Glutamatergic neuron (in vitro differentiated cells): ENCODE results near the gene AUTS2. TPM values are rescaled to one million over a fixed set of nuclear protein-coding genes. Genes with fewer than 3 reads are reported as not detected.

Experiments
- DNase-seq: peaks from one replicate; pipeline ENCODE4 v3.0.0; 2022
- H3K27ac Mint-ChIP-seq: one replicate; pipeline ENCODE4 v1.8.0; 2020; ENCODE audit warnings: mild to moderate bottlenecking, mixed read lengths, inconsistent platforms; ENCODE audit not compliant: unreplicated experiment
- H3K27me3 Mint-ChIP-seq: one replicate; pipeline ENCODE4 v1.8.0; 2020; ENCODE audit warnings: mild to moderate bottlenecking, moderate library complexity, mixed read lengths, inconsistent platforms; ENCODE audit not compliant: unreplicated experiment
- H3K36me3 Mint-ChIP-seq: one replicate; pipeline ENCODE4 v1.8.0; 2020; ENCODE audit warnings: mild to moderate bottlenecking, mixed read lengths, inconsistent platforms; ENCODE audit not compliant: unreplicated experiment
- H3K4me1 Mint-ChIP-seq: one replicate; pipeline ENCODE4 v1.8.0; 2020; ENCODE audit warnings: mild to moderate bottlenecking, low read depth, mixed read lengths, inconsistent platforms; ENCODE audit not compliant: unreplicated experiment
- H3K4me3 Mint-ChIP-seq: one replicate; pipeline ENCODE4 v1.8.0; 2020; ENCODE audit warnings: mild to moderate bottlenecking, mixed read lengths, inconsistent platforms; ENCODE audit not compliant: unreplicated experiment
- H3K9me3 Mint-ChIP-seq: one replicate; pipeline ENCODE4 v1.8.0; 2020; ENCODE audit warnings: mild to moderate bottlenecking, moderate library complexity, mixed read lengths, inconsistent platforms; ENCODE audit not compliant: unreplicated experiment
- CTCF ChIP-seq: fragments of 200-600 bp; sonication (generic); IDR thresholded peaks from one replicate; pipeline ENCODE4 v1.5.0; 2021; ENCODE audit not compliant: partially characterized antibody, unreplicated experiment
- total RNA-seq: library from RNA; stranded (reverse); fragmentation: NEBNext Ultra II Directional; extraction: Animal tissue kit (Norgen Biotek cat#: 25700); gene quantifications from one replicate; pipeline ENCODE4 v1.2.1, GENCODE V29; 2021; ENCODE audit not compliant: unreplicated experiment

The AUTS2 gene
- total RNA-seq, 1 donor from 2014 or later: 300 TPM

GRCh38 chr7:70353946-70354335 is 755.7 kb downstream of the AUTS2 start:
- Mint-ChIP-seq H3K36me3 (peaks cover 13% of the 10 kb centered on the region), H3K4me1 (peaks cover 56% of the 10 kb centered on the region), H3K4me3 (peak overlapping the region; percentile 36), H3K9me3 (peaks cover 24% of the 10 kb centered on the region), H3K27me3 (peaks cover 7% of the 10 kb centered on the region), H3K27ac (peak overlapping the region; percentile 40)
- TF ChIP-seq CTCF: no peak
- no peak for DNase-seq

GRCh38 chr7:70354409-70355169 is 756.3 kb downstream of the AUTS2 start:
- no peak for TF ChIP-seq CTCF
- Mint-ChIP-seq H3K4me1 (peaks cover 56% of the 10 kb centered on the region), H3K4me3 (peak overlapping the region; percentile 81), H3K9me3 (peaks cover 23% of the 10 kb centered on the region), H3K36me3 (peaks cover 13% of the 10 kb centered on the region), H3K27ac (peak overlapping the region; percentile 81), H3K27me3 (peaks cover 7% of the 10 kb centered on the region)
- DNase-seq: no peak

GRCh38 chr7:70355198-70356020 is 757.1 kb downstream of the AUTS2 start:
- Mint-ChIP-seq H3K9me3 (peaks cover 23% of the 10 kb centered on the region), H3K27ac (peak overlapping the region; percentile 81), H3K36me3 (peaks cover 13% of the 10 kb centered on the region), H3K4me1 (peaks cover 56% of the 10 kb centered on the region), H3K27me3 (peaks cover 7% of the 10 kb centered on the region), H3K4me3 (peak overlapping the region; percentile 81)
- TF ChIP-seq CTCF: no peak
- peak; percentile 42 for DNase-seq

GRCh38 chr7:70356085-70356786 is 758.0 kb downstream of the AUTS2 start:
- H3K4me3 Mint-ChIP-seq: peak overlapping the region; percentile 60
- no peak for DNase-seq
- H3K4me1 Mint-ChIP-seq: peaks cover 56% of the 10 kb centered on the region
- H3K27ac Mint-ChIP-seq: peak overlapping the region; percentile 81
- H3K9me3 Mint-ChIP-seq: peaks cover 19% of the 10 kb centered on the region
- H3K36me3 Mint-ChIP-seq: peaks cover 9% of the 10 kb centered on the region
- TF ChIP-seq CTCF: no peak
- H3K27me3 Mint-ChIP-seq: peaks cover 7% of the 10 kb centered on the region
